GM10266 (cell line): ENCODE data around the gene TNFRSF8.

Experiments
- DNase-seq: peaks from one replicate; pipeline ENCODE4 v3.0.0; 2012; ENCODE audit errors: extremely low spot score
- TF ChIP-seq, protein P1 (sequence below): IDR thresholded peaks from 2 replicates; pipeline ENCODE4 v1.5.1; 2012; ENCODE audit warnings: mild to moderate bottlenecking, low read depth; ENCODE audit not compliant: control insufficient read depth, insufficient read depth; ENCODE audit errors: missing control alignments

The TNFRSF8 gene

DNA sequence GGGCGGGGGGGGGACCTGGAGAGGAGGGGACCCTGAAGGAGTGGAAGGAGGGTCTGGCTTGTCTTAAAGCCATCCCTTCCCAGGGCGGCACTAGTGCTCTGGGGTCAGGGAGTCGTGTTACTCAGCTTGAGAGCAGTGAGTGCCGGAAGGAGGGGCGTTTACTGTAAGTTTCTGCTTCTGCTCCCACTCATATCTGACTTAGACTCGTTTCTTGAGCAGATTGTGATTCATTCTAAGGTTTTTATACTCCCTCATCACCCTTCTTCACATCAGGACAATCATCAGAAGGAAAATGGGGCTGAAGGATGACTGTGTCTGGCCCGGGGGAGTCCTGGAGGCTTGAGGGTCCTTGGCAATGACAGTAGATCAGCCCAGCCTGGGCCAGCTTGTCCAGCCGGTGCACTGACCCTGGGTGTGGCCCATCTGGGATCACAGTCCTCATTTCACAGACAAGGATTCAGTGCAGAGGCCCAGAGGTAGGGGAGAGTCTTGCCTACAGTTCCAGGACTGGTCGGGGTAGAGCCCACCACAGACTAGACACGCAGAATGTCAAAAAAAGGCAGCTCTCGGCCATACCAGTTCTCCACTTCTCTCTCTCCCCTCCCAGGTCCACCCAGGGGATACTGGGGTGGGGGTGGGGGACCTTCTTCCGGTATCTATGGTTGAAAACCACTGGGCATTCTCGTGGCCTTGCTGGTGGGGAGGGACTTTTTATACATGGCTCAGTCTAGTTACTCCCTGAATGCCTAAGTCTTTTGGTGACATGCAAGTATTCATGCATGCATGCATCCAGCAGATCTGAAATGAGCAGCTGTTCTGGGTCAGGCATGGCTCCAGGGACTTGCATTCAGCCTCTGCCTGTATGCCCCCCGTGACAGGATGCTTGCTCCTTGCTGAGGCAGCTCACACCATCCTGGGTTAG is 5.1 kb downstream of the TNFRSF8 start:
- peak; percentile 68 for DNase-seq
- TF ChIP-seq, protein P1, sequence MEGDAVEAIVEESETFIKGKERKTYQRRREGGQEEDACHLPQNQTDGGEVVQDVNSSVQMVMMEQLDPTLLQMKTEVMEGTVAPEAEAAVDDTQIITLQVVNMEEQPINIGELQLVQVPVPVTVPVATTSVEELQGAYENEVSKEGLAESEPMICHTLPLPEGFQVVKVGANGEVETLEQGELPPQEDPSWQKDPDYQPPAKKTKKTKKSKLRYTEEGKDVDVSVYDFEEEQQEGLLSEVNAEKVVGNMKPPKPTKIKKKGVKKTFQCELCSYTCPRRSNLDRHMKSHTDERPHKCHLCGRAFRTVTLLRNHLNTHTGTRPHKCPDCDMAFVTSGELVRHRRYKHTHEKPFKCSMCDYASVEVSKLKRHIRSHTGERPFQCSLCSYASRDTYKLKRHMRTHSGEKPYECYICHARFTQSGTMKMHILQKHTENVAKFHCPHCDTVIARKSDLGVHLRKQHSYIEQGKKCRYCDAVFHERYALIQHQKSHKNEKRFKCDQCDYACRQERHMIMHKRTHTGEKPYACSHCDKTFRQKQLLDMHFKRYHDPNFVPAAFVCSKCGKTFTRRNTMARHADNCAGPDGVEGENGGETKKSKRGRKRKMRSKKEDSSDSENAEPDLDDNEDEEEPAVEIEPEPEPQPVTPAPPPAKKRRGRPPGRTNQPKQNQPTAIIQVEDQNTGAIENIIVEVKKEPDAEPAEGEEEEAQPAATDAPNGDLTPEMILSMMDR = no peak

DNA sequence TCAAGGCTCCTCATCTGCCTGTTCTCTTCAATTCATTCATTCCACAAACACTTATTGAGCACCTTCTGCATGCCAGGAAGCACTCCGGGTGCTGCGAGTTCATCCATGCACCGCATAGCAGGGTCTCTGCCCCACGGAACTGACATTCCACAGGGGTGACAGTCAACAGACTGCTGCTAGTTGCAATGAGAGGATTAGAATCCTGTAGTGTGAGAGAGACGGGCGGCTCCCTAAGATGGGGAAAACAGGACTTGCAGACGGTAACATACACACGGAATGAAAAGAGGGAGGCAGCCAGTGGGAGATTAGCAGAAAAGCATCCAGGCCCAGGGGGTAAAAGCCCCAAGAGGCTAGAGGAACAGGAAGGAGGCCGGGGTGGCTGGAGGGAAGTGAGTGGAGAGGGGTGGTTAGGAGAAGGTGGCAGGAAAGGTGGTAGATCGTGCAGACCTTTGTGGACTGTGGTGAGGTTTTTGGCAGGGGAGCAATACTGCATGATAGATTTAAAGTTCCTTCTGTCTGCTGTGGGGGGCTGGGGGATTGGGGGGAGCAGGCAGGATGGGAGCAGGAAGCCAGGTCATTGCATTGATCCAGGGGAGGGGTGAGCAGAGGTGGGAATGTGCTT is 6.6 kb downstream of the TNFRSF8 start:
- TF ChIP-seq, protein P1 = no peak
- no peak for DNase-seq

DNA sequence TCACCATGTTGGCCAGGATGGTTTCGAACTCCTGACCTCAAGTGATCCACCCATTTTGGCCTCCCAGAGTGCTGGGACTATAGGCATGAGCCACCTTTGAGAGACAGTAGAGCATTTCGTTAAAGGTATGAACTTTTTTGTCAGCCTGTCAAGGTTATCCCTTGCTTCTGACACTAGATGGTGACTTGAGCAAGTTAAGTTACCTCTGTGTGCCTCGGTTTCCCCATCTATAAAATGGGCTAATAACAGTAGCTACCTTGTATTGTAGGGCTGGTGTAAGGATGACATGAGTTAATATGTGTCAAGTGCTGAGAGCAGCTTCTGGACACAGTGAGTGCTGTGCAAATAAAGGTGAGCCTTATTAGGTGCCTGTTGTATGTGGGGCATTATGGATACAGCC is 8.8 kb downstream of the TNFRSF8 start:
- TF ChIP-seq, protein P1 = no peak
- DNase-seq = no peak

DNA sequence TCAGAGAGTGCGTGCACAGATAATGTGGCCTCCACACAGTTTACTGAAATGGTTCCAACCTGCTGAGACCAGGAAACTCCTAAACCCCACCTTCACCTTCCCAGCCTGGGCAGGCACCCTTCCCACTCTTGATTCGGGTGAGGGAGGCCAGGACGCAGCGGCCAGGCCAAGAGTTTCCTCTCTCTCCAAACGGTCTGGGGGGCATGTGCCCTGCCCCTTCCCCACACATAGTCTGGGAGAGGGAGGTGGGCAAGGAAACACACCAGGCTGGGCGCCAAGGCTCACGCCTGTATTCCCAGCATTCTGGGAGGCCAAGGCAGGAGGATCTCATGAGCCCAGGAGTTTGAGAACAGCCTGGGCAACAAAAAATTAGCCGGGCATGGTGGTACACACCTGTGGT is 9.6 kb downstream of the TNFRSF8 start:
- TF ChIP-seq, protein P1 = no peak

DNA sequence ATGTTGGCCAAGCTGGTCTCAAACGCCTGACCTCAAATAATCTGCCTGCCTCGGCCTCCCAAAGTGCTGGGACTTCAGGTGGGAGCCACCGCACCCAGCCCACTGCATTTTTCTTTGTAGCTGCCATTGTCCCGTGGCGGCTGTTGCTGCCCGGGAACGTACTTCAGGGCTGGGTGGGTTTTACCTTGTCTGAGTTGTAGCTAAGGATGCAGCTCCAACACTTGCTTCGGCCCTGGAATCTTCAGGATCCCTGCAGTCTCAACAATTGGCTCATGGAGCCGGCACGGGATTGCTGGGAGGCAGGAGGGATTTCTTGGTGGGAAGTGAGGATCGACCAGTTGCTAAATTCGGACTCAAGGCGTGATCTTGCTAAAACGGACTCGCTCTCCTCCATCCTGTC is 10.7 kb downstream of the TNFRSF8 start:
- DNase-seq = no peak
- TF ChIP-seq, protein P1 = no peak

More for the DNA sequence above, 9.6 kb downstream of the TNFRSF8 start:
- DNase-seq = no peak

DNA sequence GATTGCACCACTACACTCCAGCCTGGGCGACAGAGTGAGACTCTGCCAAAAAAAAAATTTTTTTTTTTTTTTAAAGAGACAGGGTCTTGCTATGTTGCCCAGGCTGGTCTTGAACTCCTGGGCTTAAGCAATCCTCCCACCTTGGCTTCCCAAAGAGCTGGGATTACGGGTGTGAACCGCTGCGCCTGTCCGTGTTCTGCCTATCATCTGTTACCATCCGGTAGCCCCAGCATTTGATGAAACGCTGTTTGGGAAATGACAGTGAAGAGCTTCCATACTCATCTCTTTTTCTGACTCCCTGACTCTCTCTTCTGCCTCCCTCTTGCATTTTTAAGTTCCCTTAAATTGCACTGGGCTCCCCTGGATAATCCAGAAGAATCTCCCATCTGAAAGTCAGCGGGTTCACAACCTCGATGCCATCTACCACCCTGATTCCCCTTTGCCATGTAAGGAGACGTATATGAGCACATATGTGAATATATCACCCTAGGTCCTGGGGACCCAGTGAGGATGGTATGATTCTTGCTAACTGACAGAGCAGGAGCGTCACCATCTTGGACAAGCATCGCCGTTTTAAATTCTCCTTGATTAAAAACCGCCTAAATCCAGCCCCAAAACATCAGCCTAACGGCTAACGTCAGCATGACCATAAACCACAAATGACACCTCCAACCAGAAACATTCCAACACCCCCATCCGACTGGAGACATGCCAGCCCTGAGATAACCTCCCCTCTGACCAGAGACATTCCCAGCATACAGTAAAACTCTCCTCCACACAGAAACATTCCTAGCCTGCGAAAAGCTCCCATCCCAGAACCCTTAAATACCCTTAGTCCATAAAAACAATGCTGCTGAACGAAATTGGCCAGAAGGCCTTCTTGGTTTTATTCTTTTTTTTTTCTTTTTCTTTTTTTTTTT is 12.4 kb downstream of the TNFRSF8 start:
- DNase-seq = no peak
- TF ChIP-seq, protein P1 = no peak
